SH-SY5Y (cell line): ENCODE measurements around the gene DMD.

Experiments
- GATA2 ChIP-seq: IDR thresholded peaks from 2 replicates; pipeline ENCODE4 v1.6.1; 2011; ENCODE audit warnings: mild to moderate bottlenecking, low read depth, low read length
- GATA3 ChIP-seq: IDR thresholded peaks from 2 replicates; pipeline ENCODE4 v1.6.1; 2011; ENCODE audit warnings: low read depth, mild to moderate bottlenecking, low read length, moderate library complexity

The DMD gene

DNA sequence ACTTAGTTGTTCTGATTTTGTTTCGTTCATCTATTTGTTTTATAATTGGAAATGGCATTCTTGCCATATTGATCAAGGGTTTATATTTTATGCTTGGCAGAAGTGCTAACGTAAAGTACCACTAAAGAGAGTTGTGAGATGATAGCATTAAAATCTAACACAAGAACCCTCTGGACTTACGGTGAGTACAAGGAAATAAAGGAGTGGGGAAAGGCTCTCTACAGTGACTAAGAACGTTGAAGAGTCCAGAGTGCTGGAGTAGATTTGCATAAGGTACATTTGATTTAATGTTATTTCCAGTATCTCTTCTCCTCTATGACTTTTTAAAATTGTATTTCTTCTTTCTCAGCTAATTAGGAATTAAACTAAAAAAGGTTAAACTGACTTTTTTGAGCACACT lies 612.6 kb downstream of the DMD start:
- TF ChIP-seq GATA2: no peak

DNA sequence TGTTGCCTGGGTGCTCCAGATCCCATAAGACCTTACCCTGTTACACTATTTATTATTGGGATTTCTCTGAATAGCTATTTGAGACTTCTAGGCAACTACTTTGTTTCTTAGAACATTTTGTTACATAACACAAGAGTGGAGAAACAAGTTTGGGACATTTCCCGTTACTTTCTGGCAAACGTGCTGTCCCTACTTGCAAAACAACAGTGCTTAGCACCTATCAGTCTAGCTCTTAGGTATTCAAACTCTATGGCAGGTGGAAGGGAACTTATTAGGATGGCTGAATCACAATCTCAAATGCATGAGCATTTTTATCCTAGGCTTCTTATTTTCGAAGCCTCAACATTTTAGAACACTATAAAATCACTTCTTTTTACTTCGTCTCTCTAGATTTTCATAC lies 613.6 kb downstream of the DMD start:
- TF ChIP-seq GATA3 (no peak), GATA2 (no peak)

DNA sequence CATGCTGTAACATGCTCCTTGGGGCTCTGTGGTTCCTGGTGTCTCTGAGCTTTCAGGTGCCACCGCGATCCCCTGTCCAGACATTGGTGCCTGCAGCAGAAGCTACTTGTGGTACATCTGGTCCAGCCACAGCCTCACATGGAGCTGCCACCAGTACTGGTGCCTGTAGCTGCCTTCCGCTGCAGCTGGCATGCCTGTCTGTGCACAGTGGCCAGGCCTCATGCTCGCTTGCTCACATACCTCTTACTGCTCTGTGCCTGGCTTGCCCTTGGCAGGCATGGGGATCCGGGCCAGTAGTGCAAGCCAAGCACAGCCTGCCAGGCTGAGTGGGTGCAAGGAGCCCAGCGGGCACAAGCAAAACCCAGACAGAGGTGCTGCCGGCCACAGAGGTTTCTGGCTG lies 618.6 kb downstream of the DMD start:
- no peak for TF ChIP-seq GATA2
- TF ChIP-seq GATA3: no peak

DNA sequence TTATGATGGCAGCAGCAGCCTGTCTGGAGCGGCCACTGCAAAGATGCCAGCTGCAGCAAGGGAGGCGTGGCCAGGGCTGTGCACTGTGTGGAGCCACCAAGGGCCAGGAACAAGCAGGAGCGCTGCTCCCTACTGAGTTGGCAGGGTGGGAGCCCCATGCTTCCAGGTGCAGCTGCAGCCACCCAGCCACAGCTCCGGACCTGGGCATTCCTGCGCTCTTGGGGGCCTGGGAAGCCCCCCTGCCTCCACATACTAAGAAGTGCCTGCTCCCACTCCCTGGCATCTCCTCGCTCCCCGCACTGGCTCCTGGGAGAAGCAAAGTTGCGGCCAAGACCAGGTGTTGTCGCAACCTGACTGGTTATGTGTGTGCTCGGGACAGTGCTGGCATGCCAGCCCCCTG lies 619.8 kb downstream of the DMD start:
- no peak for TF ChIP-seq GATA3
- TF ChIP-seq GATA2: no peak

DNA sequence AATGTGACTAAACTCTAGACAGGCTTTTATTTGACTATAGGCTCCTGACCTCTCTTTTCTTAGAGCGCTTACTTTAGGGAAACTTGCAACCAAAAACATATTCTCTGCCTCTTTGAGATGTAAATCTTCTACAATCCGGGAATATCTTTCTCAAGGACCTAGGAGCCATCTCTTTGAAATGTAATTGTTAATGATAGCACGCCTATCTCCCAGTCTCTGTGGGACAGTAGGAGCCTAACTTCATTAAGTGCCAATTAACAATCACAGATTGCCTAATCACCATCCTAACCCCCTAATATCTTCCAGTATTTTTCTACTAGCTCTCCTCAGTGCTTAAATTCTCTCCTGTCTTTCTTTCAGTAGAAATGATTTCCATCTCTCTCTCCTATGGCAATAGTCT lies 628.6 kb downstream of the DMD start:
- TF ChIP-seq GATA3 (no peak), GATA2 (no peak)

DNA sequence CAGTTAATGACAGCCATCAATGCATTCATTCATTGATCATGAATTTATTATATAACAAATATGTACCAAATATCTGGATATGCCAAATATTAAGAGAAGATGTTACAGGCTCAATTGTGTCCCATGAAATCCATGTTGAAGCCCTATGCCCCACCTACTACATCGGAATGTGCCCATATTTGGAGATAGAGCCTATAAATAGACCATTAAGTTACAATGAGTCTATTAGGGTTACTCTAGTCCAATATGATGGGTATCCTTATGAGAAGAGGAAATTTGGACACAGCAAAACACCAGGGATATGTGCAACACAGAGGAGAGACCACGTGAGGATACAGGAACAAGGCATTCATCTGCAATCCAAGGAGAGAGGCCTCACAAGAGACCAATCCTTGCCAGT lies 634.5 kb downstream of the DMD start:
- TF ChIP-seq GATA2 (no peak), GATA3 (no peak)

DNA sequence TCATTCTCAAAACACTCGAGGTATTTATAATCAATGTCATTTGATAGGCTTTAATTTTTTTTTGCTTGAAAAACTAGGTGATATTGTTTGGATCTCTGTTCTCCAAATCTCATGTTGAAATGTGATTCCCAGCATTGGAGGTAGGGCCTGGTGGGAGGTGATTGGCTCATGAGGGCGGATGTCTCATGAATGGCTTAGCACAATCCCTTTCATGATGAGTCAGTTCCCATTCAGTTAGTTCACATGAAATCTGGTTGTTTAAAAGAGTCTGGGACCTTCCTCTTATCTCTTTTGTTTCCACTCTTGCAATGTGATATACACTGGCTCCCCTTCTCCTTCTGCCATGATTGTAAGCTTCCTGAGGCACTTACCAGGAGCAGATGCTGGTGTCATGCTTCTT lies 638.7 kb downstream of the DMD start:
- TF ChIP-seq GATA2 (no peak), GATA3 (no peak)

DNA sequence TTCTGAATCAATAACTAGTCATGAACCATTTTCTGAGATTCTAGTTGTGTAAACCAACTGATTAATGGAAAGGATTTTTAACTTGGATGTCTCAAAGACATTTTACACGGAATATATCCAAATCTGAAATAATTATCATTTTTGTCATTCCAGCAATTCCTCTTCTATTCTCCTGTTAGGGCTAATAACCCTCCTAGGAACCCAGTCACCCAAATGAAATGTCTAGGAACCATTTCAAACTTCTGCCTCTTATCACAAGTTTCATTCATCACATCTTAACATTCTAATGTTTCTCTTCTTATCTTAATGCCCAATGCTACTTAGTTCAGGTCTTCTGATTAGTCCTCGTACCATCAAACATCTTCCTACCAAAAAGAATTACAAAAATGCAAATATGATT lies 639.8 kb downstream of the DMD start:
- TF ChIP-seq GATA2 (no peak), GATA3 (no peak)

DNA sequence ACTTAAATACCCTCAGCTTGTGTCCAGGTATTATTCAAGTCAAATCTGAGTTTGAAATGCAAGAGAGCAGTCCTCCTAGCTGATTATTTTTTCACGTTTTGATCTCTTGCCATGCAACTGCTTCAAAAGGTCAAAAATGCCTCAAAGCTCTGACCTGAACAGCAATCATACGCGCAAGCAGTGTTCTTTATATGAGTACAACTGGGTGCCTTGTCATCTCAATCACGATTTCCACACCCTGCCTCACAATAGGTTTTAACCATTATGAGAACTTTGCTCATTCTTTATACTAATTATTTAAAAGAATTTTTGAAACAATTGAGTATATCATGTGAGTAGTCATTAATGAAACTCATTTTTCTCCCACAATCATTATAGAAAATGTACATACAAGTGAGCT lies 649.1 kb downstream of the DMD start:
- TF ChIP-seq GATA2 (no peak), GATA3 (no peak)

DNA sequence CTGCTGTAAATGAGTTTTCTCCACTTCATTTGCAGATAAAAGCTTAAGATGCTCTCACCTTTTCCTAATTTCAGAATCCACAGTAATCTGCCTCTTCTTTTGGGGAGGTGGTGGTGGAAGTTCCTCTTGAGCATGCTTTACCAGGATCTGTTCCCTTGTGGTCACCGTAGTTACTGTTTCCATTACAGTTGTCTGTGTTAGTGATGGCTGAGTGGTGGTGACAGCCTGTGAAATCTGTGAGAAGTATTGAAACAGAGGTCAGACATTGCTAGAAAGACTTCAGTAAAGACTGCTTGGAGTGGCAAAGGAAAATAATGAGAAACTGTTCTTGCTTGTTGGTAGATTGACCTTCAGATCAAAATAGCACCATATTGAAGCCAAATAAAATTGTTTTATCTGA lies 666.2 kb downstream of the DMD start:
- TF ChIP-seq GATA2 (no peak), GATA3 (no peak)

DNA sequence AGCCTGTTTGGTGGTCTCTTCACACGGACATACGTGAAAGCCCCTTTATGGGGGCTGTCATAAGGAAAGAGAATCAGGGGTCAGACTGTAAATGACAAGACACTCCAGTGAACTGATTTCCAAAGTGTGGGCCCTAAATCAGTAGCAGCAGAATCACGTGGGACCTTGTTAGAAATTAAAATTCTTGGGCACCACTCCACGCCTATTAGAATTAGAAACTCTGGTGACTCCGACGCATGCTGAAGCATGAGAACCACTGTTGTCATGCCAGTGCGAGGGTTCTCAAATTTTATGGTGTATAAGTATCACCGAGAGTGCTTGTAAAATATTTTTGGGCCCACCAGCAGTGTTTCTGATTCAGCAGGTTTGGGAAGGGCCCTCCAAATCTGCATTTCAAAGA lies 672.8 kb downstream of the DMD start:
- TF ChIP-seq GATA2 (no peak), GATA3 (no peak)

DNA sequence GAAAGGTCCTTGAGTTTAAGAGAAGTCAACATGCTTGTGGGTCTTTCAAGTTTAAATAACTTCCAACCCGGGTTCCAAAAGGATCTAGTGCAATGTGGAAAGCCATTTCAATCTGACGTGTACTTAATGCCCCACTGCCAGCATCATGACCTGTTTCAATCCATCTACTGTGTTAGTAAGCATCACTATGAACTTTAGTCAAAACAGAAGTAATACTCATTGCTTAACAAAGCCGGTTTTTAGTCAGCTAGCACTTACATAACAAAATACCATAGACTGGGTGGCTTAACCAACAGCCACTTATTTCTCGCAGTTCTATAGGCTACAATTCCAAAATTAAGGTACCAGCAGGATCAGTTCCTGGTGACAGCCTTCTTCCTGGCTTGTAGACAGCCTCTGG lies 677.5 kb downstream of the DMD start:
- no peak for TF ChIP-seq GATA2
- TF ChIP-seq GATA3: no peak

DNA sequence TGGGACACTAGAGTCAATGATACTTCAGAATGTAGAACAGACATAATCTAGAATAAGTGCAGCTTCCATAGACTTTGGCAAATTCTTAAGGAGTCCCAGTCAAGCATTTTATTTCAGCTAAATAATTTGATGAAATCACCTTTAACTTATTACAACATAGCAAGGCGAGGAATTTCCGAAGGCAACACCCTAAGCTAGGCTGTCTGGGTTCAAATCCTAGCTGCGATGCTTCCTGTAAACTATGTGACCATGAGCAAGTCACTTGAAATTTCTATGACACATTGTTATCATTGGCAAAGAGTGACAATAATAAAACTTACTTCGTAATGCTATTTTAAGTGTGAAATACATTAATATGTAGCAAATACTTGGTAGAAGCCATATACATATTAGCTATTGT lies 679.1 kb downstream of the DMD start:
- TF ChIP-seq GATA2 (no peak), GATA3 (no peak)

DNA sequence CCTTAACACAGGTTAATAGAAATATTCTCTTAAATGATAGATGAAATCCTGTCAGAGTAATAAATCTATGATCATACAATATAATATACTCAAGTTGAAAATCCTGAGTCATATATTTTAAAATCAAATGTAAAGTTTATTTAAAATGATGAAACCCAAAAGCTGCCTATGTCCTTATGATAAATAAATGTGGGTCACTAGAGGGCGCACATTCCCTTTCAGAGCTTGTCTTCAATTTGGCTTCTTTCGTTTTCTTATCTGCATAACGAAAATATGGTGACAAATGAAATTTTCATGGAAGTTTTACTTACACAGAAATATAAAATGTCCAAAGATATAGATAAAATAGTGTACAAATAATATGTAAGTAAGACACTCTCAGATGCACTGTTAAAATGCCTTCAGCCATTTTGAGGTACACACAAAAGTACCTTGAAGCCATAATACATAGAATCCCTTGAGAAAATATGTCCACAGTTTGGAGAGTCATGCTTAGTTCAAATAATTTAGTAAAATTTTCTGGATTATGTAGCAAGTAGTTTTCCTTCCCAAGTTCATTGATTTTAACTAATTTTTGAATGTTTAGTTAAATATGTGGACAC lies 680.4 kb downstream of the DMD start:
- TF ChIP-seq GATA2 (no peak), GATA3 (no peak)

DNA sequence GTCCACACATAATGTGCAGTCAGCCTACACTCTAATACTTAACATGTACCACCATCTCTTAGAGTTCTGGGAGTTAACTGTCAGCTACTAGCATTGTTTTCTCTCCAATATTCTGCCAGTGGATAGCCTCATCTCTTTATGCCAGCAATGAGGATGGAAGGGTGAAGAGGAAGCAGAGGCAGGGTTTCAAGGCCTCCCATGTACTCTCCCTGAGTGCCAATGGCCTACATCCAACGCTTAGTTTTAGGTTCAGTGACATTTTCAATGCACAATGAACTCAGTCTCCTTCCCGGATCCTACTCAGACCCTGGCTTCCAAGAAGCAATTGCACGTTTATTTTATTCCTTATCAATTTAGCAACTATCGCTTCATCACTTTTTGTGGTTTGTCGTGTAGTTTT lies 686.1 kb downstream of the DMD start:
- TF ChIP-seq GATA3: no peak
- TF ChIP-seq GATA2: no peak

DNA sequence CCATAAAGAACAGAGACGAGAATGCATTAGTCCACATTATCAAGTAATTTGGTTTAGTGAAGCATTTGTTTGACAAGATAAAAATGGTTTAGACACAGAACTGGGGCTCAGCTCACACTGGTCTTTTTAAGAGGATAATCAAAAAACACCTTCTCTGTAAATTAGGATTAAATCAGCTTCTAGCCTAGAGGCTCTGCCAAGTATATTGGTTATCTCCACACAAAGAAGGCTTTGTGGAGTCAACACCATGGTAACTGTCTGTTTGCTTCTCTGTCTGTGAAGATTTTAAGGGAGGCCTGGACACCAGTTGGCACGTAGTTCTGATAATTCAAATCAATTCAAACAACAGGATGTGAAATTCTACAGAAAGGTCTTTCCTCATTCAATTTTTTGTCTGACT lies 687.0 kb downstream of the DMD start:
- TF ChIP-seq GATA2 (0 out of 2 replicates have a peak, but pooled peaks have one; percentile 27), GATA3 (no peak)
